ENCODE results near the gene SLC6A6.

DNA sequence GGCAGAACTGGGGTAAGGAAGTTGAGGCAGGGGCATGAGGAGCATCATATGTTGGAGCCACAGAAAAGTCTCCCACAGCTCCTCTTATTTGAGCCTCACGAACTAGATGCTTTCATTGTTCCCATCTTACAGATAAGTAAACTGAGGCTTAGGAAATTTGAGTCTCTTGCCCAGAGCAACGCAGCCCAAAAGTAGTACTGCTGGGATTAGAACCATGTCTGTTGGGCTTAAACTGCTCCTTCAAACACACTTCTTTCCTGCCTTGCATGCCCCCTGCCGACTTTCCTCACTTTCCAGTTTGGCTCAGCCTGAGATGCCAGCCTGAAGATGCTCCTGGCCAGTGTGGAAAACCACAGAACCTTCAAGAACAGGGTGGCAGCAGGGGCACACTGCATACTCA is 43.1 kb upstream of the SLC6A6 start:
- TF ChIP-seq, protein P1, sequence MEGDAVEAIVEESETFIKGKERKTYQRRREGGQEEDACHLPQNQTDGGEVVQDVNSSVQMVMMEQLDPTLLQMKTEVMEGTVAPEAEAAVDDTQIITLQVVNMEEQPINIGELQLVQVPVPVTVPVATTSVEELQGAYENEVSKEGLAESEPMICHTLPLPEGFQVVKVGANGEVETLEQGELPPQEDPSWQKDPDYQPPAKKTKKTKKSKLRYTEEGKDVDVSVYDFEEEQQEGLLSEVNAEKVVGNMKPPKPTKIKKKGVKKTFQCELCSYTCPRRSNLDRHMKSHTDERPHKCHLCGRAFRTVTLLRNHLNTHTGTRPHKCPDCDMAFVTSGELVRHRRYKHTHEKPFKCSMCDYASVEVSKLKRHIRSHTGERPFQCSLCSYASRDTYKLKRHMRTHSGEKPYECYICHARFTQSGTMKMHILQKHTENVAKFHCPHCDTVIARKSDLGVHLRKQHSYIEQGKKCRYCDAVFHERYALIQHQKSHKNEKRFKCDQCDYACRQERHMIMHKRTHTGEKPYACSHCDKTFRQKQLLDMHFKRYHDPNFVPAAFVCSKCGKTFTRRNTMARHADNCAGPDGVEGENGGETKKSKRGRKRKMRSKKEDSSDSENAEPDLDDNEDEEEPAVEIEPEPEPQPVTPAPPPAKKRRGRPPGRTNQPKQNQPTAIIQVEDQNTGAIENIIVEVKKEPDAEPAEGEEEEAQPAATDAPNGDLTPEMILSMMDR (IDR thresholded peaks at IDR 0.05) = no peak
- TF ChIP-seq TP53 (CRISPR knock-in tag; IDR thresholded peaks at IDR 0.05) = no peak
- TF ChIP-seq, protein P2, sequence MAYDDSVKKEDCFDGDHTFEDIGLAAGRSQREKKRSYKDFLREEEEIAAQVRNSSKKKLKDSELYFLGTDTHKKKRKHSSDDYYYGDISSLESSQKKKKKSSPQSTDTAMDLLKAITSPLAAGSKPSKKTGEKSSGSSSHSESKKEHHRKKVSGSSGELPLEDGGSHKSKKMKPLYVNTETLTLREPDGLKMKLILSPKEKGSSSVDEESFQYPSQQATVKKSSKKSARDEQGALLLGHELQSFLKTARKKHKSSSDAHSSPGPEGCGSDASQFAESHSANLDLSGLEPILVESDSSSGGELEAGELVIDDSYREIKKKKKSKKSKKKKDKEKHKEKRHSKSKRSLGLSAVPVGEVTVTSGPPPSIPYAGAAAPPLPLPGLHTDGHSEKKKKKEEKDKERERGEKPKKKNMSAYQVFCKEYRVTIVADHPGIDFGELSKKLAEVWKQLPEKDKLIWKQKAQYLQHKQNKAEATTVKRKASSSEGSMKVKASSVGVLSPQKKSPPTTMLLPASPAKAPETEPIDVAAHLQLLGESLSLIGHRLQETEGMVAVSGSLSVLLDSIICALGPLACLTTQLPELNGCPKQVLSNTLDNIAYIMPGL (CRISPR knock-in tag; IDR thresholded peaks at IDR 0.05) = no peak
